CD4-positive, alpha-beta T cell (primary cell): ENCODE results near the gene NRK. TPM values are rescaled to one million over a fixed set of nuclear protein-coding genes. Genes with fewer than 3 reads are reported as not detected.

ENCODE experiments used
- ATAC-seq: fragments of 200-7000 bp; cut with Tn5 transposase; one replicate; pipeline ENCODE4 v1.10.0; 2022; ENCODE audit warnings: mild to moderate bottlenecking; ENCODE audit not compliant: poor library complexity
- CTCF ChIA-PET: fragments of 350-600 bp; sonication (Branson Sonifier 250); formaldehyde crosslinking; loops from one replicate; lab custom pipeline; 2021; ENCODE audit warnings: antibody characterized with exemption, inconsistent platforms; lab: Charles Lee
- POLR2A ChIA-PET: fragments of 350-600 bp; sonication (Branson Sonifier 250); formaldehyde crosslinking; loops from one replicate; lab custom pipeline; 2021; ENCODE audit warnings: antibody characterized with exemption, inconsistent platforms; lab: Charles Lee
- DNase-seq, 14 experiments: peaks; one replicate each; pipeline ENCODE4 v3.0.0-alpha.2; 2013 to 2020; ENCODE audit warnings: mixed read lengths in 2 of 14
- H3K27ac ChIP-seq, 2 donors: one replicate each; pipeline versions ENCODE4 v1.5.1 to v1.7.0; 2013; ENCODE audit warnings: low read length in 2 of 2, low read depth in 1 of 2, mild to moderate bottlenecking in 1 of 2
- H3K27me3 ChIP-seq, 2 experiments: 1 replicate in 1 of 2; 2 replicates in 1 of 2; pipeline versions ENCODE4 v1.6.1 to v1.7.0; 2013; ENCODE audit warnings: low read length in 2 of 2, control low read depth in 1 of 2, mild to moderate bottlenecking in 1 of 2, moderate library complexity in 1 of 2; ENCODE audit not compliant: insufficient read depth in 2 of 2, control insufficient read depth in 1 of 2
- H3K36me3 ChIP-seq: one replicate; pipeline ENCODE4 v1.6.1; 2013; ENCODE audit warnings: low read length, control low read depth; ENCODE audit not compliant: insufficient read depth
- H3K4me1 ChIP-seq: one replicate; pipeline ENCODE4 v1.6.1; 2013; ENCODE audit warnings: low read length, control low read depth; ENCODE audit not compliant: insufficient read depth
- H3K4me3 ChIP-seq: one replicate; pipeline ENCODE4 v1.5.1; 2013; ENCODE audit warnings: mild to moderate bottlenecking, low read length, moderate library complexity
- H3K9me3 ChIP-seq, 2 experiments: 1 replicate in 1 of 2; 2 replicates in 1 of 2; pipeline versions ENCODE4 v1.6.1 to v1.7.0; 2013; ENCODE audit warnings: low read length in 2 of 2, mild to moderate bottlenecking in 2 of 2, control low read depth in 1 of 2, moderate library complexity in 1 of 2; ENCODE audit not compliant: control insufficient read depth in 1 of 2, insufficient read depth in 1 of 2
- H3K27ac Mint-ChIP-seq: one replicate; pipeline ENCODE4 v1.8.0; 2020; ENCODE audit warnings: mixed read lengths
- H3K27me3 Mint-ChIP-seq: one replicate; pipeline ENCODE4 v1.8.0; 2021; ENCODE audit warnings: mixed read lengths
- H3K36me3 Mint-ChIP-seq: one replicate; pipeline ENCODE4 v1.8.0; 2021; ENCODE audit warnings: low read depth, mixed read lengths
- H3K4me1 Mint-ChIP-seq: one replicate; pipeline ENCODE4 v1.8.0; 2021; ENCODE audit warnings: low read depth, mixed read lengths
- H3K4me3 Mint-ChIP-seq: one replicate; pipeline ENCODE4 v1.8.0; 2020; ENCODE audit warnings: mild to moderate bottlenecking, mixed read lengths
- H3K9me3 Mint-ChIP-seq: one replicate; pipeline ENCODE4 v1.8.0; 2020; ENCODE audit warnings: mixed read lengths
- CTCF ChIP-seq: fragments of 200-600 bp; IDR thresholded peaks from one replicate; pipeline ENCODE4 v1.8.0; 2022; ENCODE audit warnings: antibody characterized with exemption, mild to moderate bottlenecking
- intact Hi-C, 2 experiments: fragments of 100-400 bp; cut with DNase I in 1 of 2; cut with micrococcal nuclease in 1 of 2; formaldehyde crosslinking; loops; one replicate each; pipeline versions ENCODE4 v1.15.1 to v1.9.0; 2023 to 2025; cut with DNase I, micrococcal nuclease
- total RNA-seq, 174 experiments: library from RNA in 2 of 174; stranded (reverse) in 2 of 174; gene quantifications; one replicate each; pipeline ENCODE4 v1.2.3 and lab custom pipeline; 2021 to 2026

The NRK gene
- total RNA-seq, 2 experiments from 2014 or later: not detected

GRCh38 chrX:106007815-106008214 lies 185.5 kb downstream of the NRK start:
- Mint-ChIP-seq H3K27me3 (no peaks in the 10 kb centered on the region), H3K4me3 (no peak overlapping the region), H3K4me1 (no peaks in the 10 kb centered on the region), H3K36me3 (no peaks in the 10 kb centered on the region), H3K27ac (no peak overlapping the region), H3K9me3 (peaks cover 3% of the 10 kb centered on the region)
- ChIA-PET POLR2A (no interaction called here), CTCF (no interaction called here)
- no peak overlapping the region for H3K4me3 ChIP-seq
- no peak for TF ChIP-seq CTCF
- H3K9me3 ChIP-seq: peaks cover 0 to 4% of the 10 kb centered on the region in 2 experiments
- H3K27me3 ChIP-seq: no peaks in the 10 kb centered on the region
- no peak overlapping the region for H3K27ac ChIP-seq
- intact Hi-C loops: no loop called here
- no peaks in the 10 kb centered on the region for H3K4me1 ChIP-seq
- DNase-seq (no peak), ATAC-seq (no peak)
- no peaks in the 10 kb centered on the region for H3K36me3 ChIP-seq

Other genes starting within 250 kb of the NRK start
- not detected for gene SERPINA7, start 216.2 kb downstream of the NRK start, total RNA-seq